ENCODE data around the gene ITGAD.

Gene ITGAD

GRCh38 chr16:31471875-31472708 is 79.0 kb downstream of the ITGAD start, which contains the start of gene TGFB1I1 (continued):
- TF ChIP-seq ZNF76 (tag by site-specific recombination; IDR thresholded peaks at IDR 0.05; ENCODE audit: borderline replicate concordance, low read depth) (no peak), ZFP69B (tag by site-specific recombination; IDR thresholded peaks at IDR 0.05) (peak; percentile 67), ZSCAN30 (tag by site-specific recombination; IDR thresholded peaks at IDR 0.05) (no peak), ZNF670 (tag by site-specific recombination; IDR thresholded peaks at IDR 0.05; ENCODE audit: low read depth) (no peak), SP3 (tag by site-specific recombination; IDR thresholded peaks at IDR 0.05) (peak; percentile 3; the same call in 1 of the 2 replicates), ZNF10 (tag by site-specific recombination; IDR thresholded peaks at IDR 0.05) (no peak), ZNF202 (tag by site-specific recombination; IDR thresholded peaks at IDR 0.05; ENCODE audit: borderline replicate concordance) (no peak), ZNF175 (tag by site-specific recombination; IDR thresholded peaks at IDR 0.05) (no peak), ZNF169 (tag by site-specific recombination; IDR thresholded peaks at IDR 0.05) (no peak), ZNF747 (tag by site-specific recombination; IDR thresholded peaks at IDR 0.05) (no peak), ZNF214 (tag by site-specific recombination; IDR thresholded peaks at IDR 0.05; ENCODE audit: borderline replicate concordance) (no peak), PRDM10 (tag by site-specific recombination; IDR thresholded peaks at IDR 0.05) (peak; percentile 32; the same call in 1 of the 2 replicates), ZNF394 (tag by site-specific recombination; IDR thresholded peaks at IDR 0.05; ENCODE audit: borderline replicate concordance) (no peak), ZNF518A (tag by site-specific recombination; conservative IDR thresholded peaks at IDR 0.05; ENCODE audit: low read depth) (no peak), ZNF18 (tag by site-specific recombination; IDR thresholded peaks at IDR 0.05) (no peak), ZNF791 (tag by site-specific recombination; IDR thresholded peaks at IDR 0.05) (no peak), MZF1 (tag by site-specific recombination; IDR thresholded peaks at IDR 0.05; ENCODE audit: borderline replicate concordance) (no peak), HOXA7 (CRISPR knock-in tag; IDR thresholded peaks at IDR 0.05; ENCODE audit: borderline replicate concordance) (no peak), ZNF19 (tag by site-specific recombination; IDR thresholded peaks at IDR 0.05; ENCODE audit: low read depth) (no peak), ZBTB1 (tag by site-specific recombination; IDR thresholded peaks at IDR 0.05) (no peak), ZNF707 (tag by site-specific recombination; IDR thresholded peaks at IDR 0.05) (no peak), ZNF571 (tag by site-specific recombination; IDR thresholded peaks at IDR 0.05) (no peak), ZNF302 (tag by site-specific recombination; IDR thresholded peaks at IDR 0.05; ENCODE audit: low read depth) (no peak), ZNF513 (tag by site-specific recombination; IDR thresholded peaks at IDR 0.05) (no peak), GFI1B (tag by site-specific recombination; IDR thresholded peaks at IDR 0.05) (no peak)
